ENCODE data around the gene SHLD2.
"Not testable (repeated sequence)": the region's sequence is repeated elsewhere in the genome, so short reads cannot be mapped to it uniquely, and the experiment has no call there.

GRCh38 chr10:87170705-87171104 is 75.7 kb downstream of the SHLD2 start:
- not testable (repeated sequence) for TF ChIP-seq PATZ1 (CRISPR knock-in tag; IDR thresholded peaks at IDR 0.05; ENCODE audit: borderline replicate concordance); TOX (CRISPR knock-in tag; IDR thresholded peaks at IDR 0.05; ENCODE audit: borderline replicate concordance); TCF4 (CRISPR knock-in tag; IDR thresholded peaks at IDR 0.05; ENCODE audit: borderline replicate concordance); ZNF8 (CRISPR knock-in tag; IDR thresholded peaks at IDR 0.05); SNAI2 (CRISPR knock-in tag; IDR thresholded peaks at IDR 0.05); CREB5 (CRISPR knock-in tag; IDR thresholded peaks at IDR 0.05; ENCODE audit: low read depth); PPARA (CRISPR knock-in tag; IDR thresholded peaks at IDR 0.05; ENCODE audit: borderline replicate concordance); RARB (CRISPR knock-in tag; IDR thresholded peaks at IDR 0.05); ZNF565 (CRISPR knock-in tag; conservative IDR thresholded peaks at IDR 0.05; ENCODE audit: low read depth)

All from SK-N-SH treated with all-trans-retinoic acid at 6 μM for 48 hours (cell line).